Endothelial cell of umbilical vein (primary cell): ENCODE data around the gene S100A14. TPM values are rescaled to one million over a fixed set of nuclear protein-coding genes. Genes with fewer than 3 reads are reported as not detected.
"Not testable (repeated sequence)": the region's sequence is repeated elsewhere in the genome, so short reads cannot be mapped to it uniquely, and the experiment has no call there.

ENCODE experiments used
- BruUV-seq: library from RNA; stranded (reverse); fragments of 400-500 nt; replicated peaks from 2 replicates; lab custom pipeline; 2021; lab: Mats Ljungman, UMichigan
- CTCF ChIA-PET: fragments of 300-600, 350-600 bp; sonication (Branson Sonifier 250); formaldehyde crosslinking; loops from one replicate; lab custom pipeline; 2021; ENCODE audit warnings: antibody characterized with exemption, inconsistent platforms; lab: Charles Lee
- POLR2A ChIA-PET: fragments of 300-600, 350-600 bp; sonication (Branson Sonifier 250); formaldehyde crosslinking; loops from one replicate; lab custom pipeline; 2021; ENCODE audit warnings: antibody characterized with exemption, inconsistent platforms; lab: Charles Lee
- DNase-seq: peaks from one replicate; pipeline ENCODE4 v3.0.0-alpha.2; 2011; ENCODE audit warnings: low read depth, low spot score
- FAIRE-seq: peaks from 2 replicates; lab custom pipeline; 2011; peaks lifted over from hg19 to GRCh38; lab: Jason Lieb, UNC
- H2AFZ ChIP-seq: 2 replicates; pipeline ENCODE4 v1.6.0; 2012; ENCODE audit warnings: low read depth, low read length, control low read depth, inconsistent platforms
- H3K27ac ChIP-seq: 2 replicates; pipeline ENCODE4 v1.5.1; 2011; ENCODE audit warnings: low read depth, mild to moderate bottlenecking, control low read depth, low read length, moderate library complexity; ENCODE audit not compliant: insufficient read depth
- H3K27me3 ChIP-seq, 2 experiments: 2 replicates each; pipeline versions ENCODE4 v1.6.0 to v1.6.1; 2011; ENCODE audit warnings: low read length in 2 of 2, mixed read lengths in 1 of 2; ENCODE audit not compliant: control insufficient read depth in 2 of 2, insufficient read depth in 2 of 2
- H3K36me3 ChIP-seq, 2 experiments: 2 replicates in 1 of 2; 3 replicates in 1 of 2; pipeline ENCODE4 v1.5.1; 2011; ENCODE audit warnings: low read length in 2 of 2, mild to moderate bottlenecking in 1 of 2, moderate library complexity in 1 of 2; ENCODE audit not compliant: control insufficient read depth in 2 of 2, insufficient read depth in 2 of 2; ENCODE audit errors: extremely low read depth in 1 of 2
- H3K4me1 ChIP-seq: 3 replicates; pipeline ENCODE4 v1.5.1; 2011; ENCODE audit warnings: mild to moderate bottlenecking, low read length; ENCODE audit not compliant: control insufficient read depth, insufficient read depth; ENCODE audit errors: extremely low read depth
- H3K4me2 ChIP-seq: 2 replicates; pipeline ENCODE4 v1.6.1; 2011; ENCODE audit warnings: low read length, control low read depth, mixed read lengths; ENCODE audit not compliant: insufficient read depth
- H3K4me3 ChIP-seq, 3 experiments: fragments of 200-600 bp in 1 of 3; sonication (generic), shearing (Covaris generic) in 1 of 3; replicated peaks in 1 of 3; 2 replicates each; pipeline ENCODE4 v1.5.1; 2011 to 2016; ENCODE audit warnings: control low read depth in 3 of 3, low read length in 3 of 3, mild to moderate bottlenecking in 2 of 3, inconsistent platforms in 1 of 3, low read depth in 1 of 3, moderate library complexity in 1 of 3; ENCODE audit not compliant: insufficient read depth in 1 of 3
- H3K79me2 ChIP-seq: 2 replicates; pipeline ENCODE4 v1.6.0; 2012; ENCODE audit warnings: low read length, inconsistent platforms; ENCODE audit not compliant: control insufficient read depth, insufficient read depth
- H3K9ac ChIP-seq: replicated peaks from 2 replicates; pipeline ENCODE3; 2011; ENCODE audit warnings: low read length, control low read depth; ENCODE audit not compliant: insufficient read depth; ENCODE audit errors: extremely low read depth
- H3K9me1 ChIP-seq: replicated peaks from 3 replicates; pipeline ENCODE4 v1.6.0; 2011; ENCODE audit warnings: mild to moderate bottlenecking, low read length; ENCODE audit not compliant: control insufficient read depth, insufficient read depth; ENCODE audit errors: extremely low read depth
- H3K9me3 ChIP-seq: replicated peaks from 2 replicates; pipeline ENCODE4 v1.5.1; 2012; ENCODE audit warnings: low read length, inconsistent platforms; ENCODE audit not compliant: control insufficient read depth, insufficient read depth
- H4K20me1 ChIP-seq: replicated peaks from 2 replicates; pipeline ENCODE3; 2011; ENCODE audit warnings: mild to moderate bottlenecking, low read length; ENCODE audit not compliant: control insufficient read depth, insufficient read depth; ENCODE audit errors: extremely low read depth
- CTCF ChIP-seq, 2 donors: IDR thresholded peaks; 1 replicate in 1 of 2; 2 replicates in 1 of 2; pipeline ENCODE4 v1.5.1; 2011; ENCODE audit warnings: low read length in 2 of 2, mild to moderate bottlenecking in 2 of 2, moderate library complexity in 2 of 2, control low read depth in 1 of 2, inconsistent platforms in 1 of 2, low read depth in 1 of 2; ENCODE audit not compliant: insufficient read depth in 1 of 2; ENCODE audit errors: extremely low read depth in 1 of 2
- EZH2 ChIP-seq: IDR thresholded peaks from 2 replicates; pipeline ENCODE4 v1.6.1; 2012; ENCODE audit warnings: borderline replicate concordance, low read depth, mild to moderate bottlenecking, moderate library complexity, low read length, inconsistent platforms; ENCODE audit not compliant: severe bottlenecking
- FOS ChIP-seq: IDR thresholded peaks from 2 replicates; pipeline ENCODE4 v1.6.1; 2011; ENCODE audit warnings: mild to moderate bottlenecking, low read length, moderate library complexity, borderline replicate concordance; ENCODE audit not compliant: insufficient read depth
- JUN ChIP-seq: IDR thresholded peaks from 2 replicates; pipeline ENCODE4 v1.6.1; 2011; ENCODE audit warnings: borderline replicate concordance, low read depth; ENCODE audit not compliant: insufficient read length, insufficient read depth
- MYC ChIP-seq: IDR thresholded peaks from one replicate; pipeline ENCODE4 v1.6.1; 2011; ENCODE audit warnings: mild to moderate bottlenecking, low read depth, low read length
- POLR2A ChIP-seq: IDR thresholded peaks from 2 replicates; pipeline ENCODE4 v1.6.1; 2012; ENCODE audit warnings: low read depth, mild to moderate bottlenecking, control low read depth, low read length
- dilution Hi-C: fragments of 300-500 bp; cut with MboI; formaldehyde crosslinking; loops from one replicate; pipeline ENCODE4 v1.15.0; 2019; ENCODE audit warnings: low sequenced_read_pairs; ENCODE audit not compliant: extremely low pct_ligation_motif_present
- intact Hi-C: fragments of 100-400 bp; cut with micrococcal nuclease; formaldehyde crosslinking; loops from one replicate; pipeline ENCODE4 v1.10.0; 2022
- polyA plus RNA-seq, 4 experiments: library from polyadenylated mRNA; depleted of rRNA in 3 of 4; stranded (reverse) in 3 of 4; unstranded in 1 of 4; fragments of >200 nt; gene quantifications; 2 replicates each; pipeline versions ENCODE4 v1.2.1 to v1.2.3, GENCODE V29; 2011 to 2012; ENCODE audit warnings: missing spikeins in 1 of 4
- total RNA-seq: library from RNA; stranded (reverse); gene quantifications from 2 replicates; pipeline ENCODE4 v1.2.3, GENCODE V29; 2021

S100A14 gene
- total and polyA plus RNA-seq, 2 donors (not counting 3 experiments of a cell fraction or from before 2014, with no cell fraction given): 0.10 TPM; not detected in 1

GRCh38 chr1:153640861-153641260 is 24.7 kb upstream of the S100A14 start:
- CTCF ChIA-PET: interaction anchor here (2.7 kb wide), 1 partner anchor 68 kb away, joined by 12 read pairs; no protein-coding TSS in a partner anchor
- Histone ChIP-seq H3K9me1 (no peaks in the 10 kb centered on the region), H3K27ac (no peak overlapping the region), H3K4me1 (no peaks in the 10 kb centered on the region), H3K9me3 (no peaks in the 10 kb centered on the region), H2AFZ (no peak overlapping the region), H4K20me1 (peaks cover 2% of the 10 kb centered on the region), H3K4me3 (no peak overlapping the region), H3K79me2 (peaks cover 40% of the 10 kb centered on the region), H3K36me3 (peaks cover 47 to 57% of the 10 kb centered on the region in 2 experiments), H3K9ac (no peak overlapping the region), H3K27me3 (no peaks in the 10 kb centered on the region), H3K4me2 (no peak overlapping the region)
- intact Hi-C loops: no loop called here
- POLR2A ChIA-PET: no interaction called here
- DNase-seq (no peak), FAIRE-seq (no peak)
- dilution Hi-C loops: no loop called here
- no peak for TF ChIP-seq FOS
- no peak for TF ChIP-seq POLR2A
- no peak for TF ChIP-seq MYC
- TF ChIP-seq CTCF (IDR thresholded peaks at IDR 0.05; ENCODE audit: extremely low read depth in 1 of 2, insufficient read depth in 1 of 2, low read depth in 1 of 2, low read length in 2 of 2): no peak
- TF ChIP-seq EZH2: no peak
- TF ChIP-seq JUN: no peak
- BruUV-seq: no TSS peak

GRCh38 chr1:153640213-153640612 is 24.1 kb upstream of the S100A14 start:
- intact Hi-C loops, H3K27ac ChIP-seq, BruUV-seq, H3K4me1 ChIP-seq, H3K9me1 ChIP-seq, H4K20me1 ChIP-seq, H3K4me2 ChIP-seq, FAIRE-seq, DNase-seq, POLR2A ChIA-PET, H2AFZ ChIP-seq, dilution Hi-C loops, H3K4me3 ChIP-seq, H3K27me3 ChIP-seq, H3K9me3 ChIP-seq, H3K9ac ChIP-seq: not testable (repeated sequence)
- H3K79me2 ChIP-seq: peaks cover 46% of the 10 kb centered on the region
- peaks cover 41 to 53% of the 10 kb centered on the region in 2 experiments for H3K36me3 ChIP-seq
- CTCF ChIA-PET: interaction anchor here (0.9 to 2.7 kb wide), 4 partner anchors 13 to 129 kb away, joined by 3 to 12 read pairs (median 3); partner anchors contain the start of gene S100A13
